ENCODE measurements around the gene HGF.

DNA sequence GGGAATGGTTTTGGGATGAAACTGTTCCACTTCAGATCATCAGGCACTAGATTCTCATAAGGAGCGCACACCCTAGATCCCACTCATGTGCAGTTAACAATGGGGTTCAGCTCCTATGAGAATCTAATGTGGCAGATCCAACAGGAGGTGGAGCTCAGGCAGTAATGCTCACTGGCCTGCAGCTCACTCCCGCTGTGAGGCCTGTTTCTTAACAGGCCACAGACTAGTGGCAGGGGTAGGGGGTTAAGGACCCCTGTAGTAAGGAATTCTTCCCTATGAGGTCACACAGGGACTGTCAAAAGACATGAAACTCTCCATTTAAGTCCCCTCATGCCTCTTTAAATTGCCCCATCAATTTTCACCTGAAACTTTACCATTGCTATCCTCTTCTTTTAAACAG is 8.0 kb downstream of the HGF start:
- TF ChIP-seq, protein P1, sequence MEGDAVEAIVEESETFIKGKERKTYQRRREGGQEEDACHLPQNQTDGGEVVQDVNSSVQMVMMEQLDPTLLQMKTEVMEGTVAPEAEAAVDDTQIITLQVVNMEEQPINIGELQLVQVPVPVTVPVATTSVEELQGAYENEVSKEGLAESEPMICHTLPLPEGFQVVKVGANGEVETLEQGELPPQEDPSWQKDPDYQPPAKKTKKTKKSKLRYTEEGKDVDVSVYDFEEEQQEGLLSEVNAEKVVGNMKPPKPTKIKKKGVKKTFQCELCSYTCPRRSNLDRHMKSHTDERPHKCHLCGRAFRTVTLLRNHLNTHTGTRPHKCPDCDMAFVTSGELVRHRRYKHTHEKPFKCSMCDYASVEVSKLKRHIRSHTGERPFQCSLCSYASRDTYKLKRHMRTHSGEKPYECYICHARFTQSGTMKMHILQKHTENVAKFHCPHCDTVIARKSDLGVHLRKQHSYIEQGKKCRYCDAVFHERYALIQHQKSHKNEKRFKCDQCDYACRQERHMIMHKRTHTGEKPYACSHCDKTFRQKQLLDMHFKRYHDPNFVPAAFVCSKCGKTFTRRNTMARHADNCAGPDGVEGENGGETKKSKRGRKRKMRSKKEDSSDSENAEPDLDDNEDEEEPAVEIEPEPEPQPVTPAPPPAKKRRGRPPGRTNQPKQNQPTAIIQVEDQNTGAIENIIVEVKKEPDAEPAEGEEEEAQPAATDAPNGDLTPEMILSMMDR (IDR thresholded peaks at IDR 0.05; ENCODE audit: poor library complexity): no peak
- TF ChIP-seq EZH2phosphoT487 (IDR thresholded peaks at IDR 0.05; ENCODE audit: low read depth, severe bottlenecking, unreplicated experiment) (no peak), EZH2 (IDR thresholded peaks at IDR 0.05; ENCODE audit: borderline replicate concordance) (no peak)

All from hepatocyte (in vitro differentiated cells).